Kidney epithelial cell (primary cell): ENCODE measurements around the gene HTRA3. TPM values are rescaled to one million over a fixed set of nuclear protein-coding genes. Genes with fewer than 3 reads are reported as not detected.

Experiments used
- DNase-seq: peaks from one replicate; pipeline ENCODE4 v3.0.0-alpha.2; 2010; ENCODE audit warnings: low read depth
- H3K27me3 ChIP-seq: 2 replicates; pipeline ENCODE4 v1.6.0; 2011; ENCODE audit warnings: low read length; ENCODE audit not compliant: control insufficient read depth, insufficient read depth
- H3K36me3 ChIP-seq: 2 replicates; pipeline ENCODE4 v1.5.1; 2011; ENCODE audit warnings: low read length; ENCODE audit not compliant: control insufficient read depth, insufficient read depth
- H3K4me3 ChIP-seq: 2 replicates; pipeline ENCODE4 v1.5.1; 2011; ENCODE audit warnings: low read depth, mild to moderate bottlenecking, control low read depth, low read length
- CTCF ChIP-seq: IDR thresholded peaks from 2 replicates; pipeline ENCODE4 v1.5.1; 2011; ENCODE audit warnings: mild to moderate bottlenecking, moderate library complexity, low read length, control low read depth, inconsistent platforms; ENCODE audit not compliant: insufficient read depth, poor library complexity, severe bottlenecking
- total RNA-seq: library from RNA; depleted of rRNA; stranded (reverse); fragments of >200 nt; gene quantifications from 2 replicates; pipeline ENCODE4 v1.2.3, GENCODE V29; 2015

The HTRA3 gene
- total RNA-seq, 1 donor from 2014 or later: 4.7 TPM

GRCh38 chr4:8244931-8245460 lies 24.6 kb upstream of the HTRA3 start:
- no peak for TF ChIP-seq CTCF
- no peak overlapping the region for H3K4me3 ChIP-seq
- no peak for DNase-seq
- no peaks in the 10 kb centered on the region for H3K27me3 ChIP-seq
- H3K36me3 ChIP-seq: no peaks in the 10 kb centered on the region

GRCh38 chr4:8245884-8246833 lies 23.4 kb upstream of the HTRA3 start:
- TF ChIP-seq CTCF: no peak
- H3K27me3 ChIP-seq: no peaks in the 10 kb centered on the region
- H3K4me3 ChIP-seq: no peak overlapping the region
- no peaks in the 10 kb centered on the region for H3K36me3 ChIP-seq
- no peak for DNase-seq

- no peak for DNase-seq
- H3K36me3 ChIP-seq: no peaks in the 10 kb centered on the region
- no peaks in the 10 kb centered on the region for H3K27me3 ChIP-seq
- no peak overlapping the region for H3K4me3 ChIP-seq
- TF ChIP-seq CTCF: no peak
Measured at GRCh38 chr4:8247047-8247930, 22.3 kb upstream of the HTRA3 start.

- no peak overlapping the region for H3K4me3 ChIP-seq
- H3K36me3 ChIP-seq: no peaks in the 10 kb centered on the region
- no peaks in the 10 kb centered on the region for H3K27me3 ChIP-seq
- DNase-seq: no peak
- no peak for TF ChIP-seq CTCF
Measured at GRCh38 chr4:8248091-8248490, 21.5 kb upstream of the HTRA3 start.

GRCh38 chr4:8250227-8250626 lies 19.3 kb upstream of the HTRA3 start:
- Histone ChIP-seq H3K27me3 (no peaks in the 10 kb centered on the region), H3K4me3 (no peak overlapping the region), H3K36me3 (no peaks in the 10 kb centered on the region)
- no peak for TF ChIP-seq CTCF
- DNase-seq: no peak
